Right renal pelvis (tissue), 4 donors: Measurements from ENCODE around the gene MPI. TPM values are rescaled to one million over a fixed set of nuclear protein-coding genes. Genes with fewer than 3 reads are reported as not detected.
"Not testable (repeated sequence)": the region's sequence is repeated elsewhere in the genome, so short reads cannot be mapped to it uniquely, and the experiment has no call there.

ENCODE experiments used
- DNase-seq, 4 donors: peaks; one replicate each; pipeline ENCODE4 v3.0.0-alpha.2; 2013; ENCODE audit warnings: low read depth in 4 of 4, low spot score in 3 of 4, missing footprints in 1 of 4
- polyA plus RNA-seq, 4 donors: library from polyadenylated mRNA; unstranded; fragments of 120-200 nt; gene quantifications; one replicate each; pipeline ENCODE4 v1.2.1, GENCODE V29; 2013; ENCODE audit not compliant: insufficient read length in 4 of 4

Gene MPI
- polyA plus RNA-seq, 4 donors: 50.2 to 70.2 (median 58.8) TPM

DNA sequence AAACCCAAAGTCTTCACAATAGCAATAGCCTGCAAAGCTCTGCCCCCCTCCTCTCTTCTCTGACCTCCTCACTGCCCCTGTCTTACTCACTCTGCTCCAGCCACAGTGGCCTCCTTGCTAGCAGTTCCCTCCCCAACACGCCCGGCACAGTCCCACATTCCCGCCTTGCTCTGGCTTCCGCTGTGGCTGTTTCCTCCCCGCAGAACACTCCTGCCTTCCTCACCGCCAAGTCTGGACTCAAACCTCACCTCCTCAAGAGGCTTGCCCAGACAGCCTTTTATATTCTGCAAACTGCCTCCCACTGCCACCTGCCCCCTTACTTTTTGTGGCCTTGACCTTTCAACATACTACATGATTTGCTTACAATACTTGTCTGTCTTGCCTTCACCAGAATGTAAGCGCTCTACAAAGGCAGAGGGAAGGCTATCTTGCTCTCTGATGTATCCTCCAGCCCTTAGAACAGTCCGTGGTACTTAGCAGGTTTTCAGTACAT is 406 bp upstream of the MPI start:
- DNase-seq: no peak

- DNase-seq: no peak
These were observed 771 bp downstream of the MPI start for GRCh38 chr15:74890665-74890960.

DNA sequence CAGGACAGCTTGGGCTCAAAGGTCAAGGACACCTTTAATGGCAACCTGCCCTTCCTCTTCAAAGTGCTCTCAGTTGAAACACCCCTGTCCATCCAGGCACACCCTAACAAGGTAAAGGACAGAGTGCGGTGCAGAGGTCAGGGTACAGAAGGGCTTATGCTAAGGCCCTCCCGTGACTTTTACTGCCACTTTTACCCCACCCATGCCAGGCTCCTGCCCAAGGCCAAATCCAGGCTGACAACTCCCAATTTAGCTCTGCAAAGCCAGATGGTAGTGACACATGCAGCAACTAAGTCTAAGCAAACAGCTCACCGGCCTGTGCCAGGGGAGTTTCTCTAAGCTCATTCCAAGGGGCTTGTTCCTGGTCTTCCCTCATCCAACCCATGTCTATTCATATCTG is 1.6 kb downstream of the MPI start:
- no peak for DNase-seq

GRCh38 chr15:74892313-74892712 is 2.5 kb downstream of the MPI start:
- DNase-seq: no peak

GRCh38 chr15:74892931-74893330 is 3.1 kb downstream of the MPI start:
- DNase-seq: no peak

GRCh38 chr15:74893627-74894026 is 3.8 kb downstream of the MPI start:
- DNase-seq: no peak

DNA sequence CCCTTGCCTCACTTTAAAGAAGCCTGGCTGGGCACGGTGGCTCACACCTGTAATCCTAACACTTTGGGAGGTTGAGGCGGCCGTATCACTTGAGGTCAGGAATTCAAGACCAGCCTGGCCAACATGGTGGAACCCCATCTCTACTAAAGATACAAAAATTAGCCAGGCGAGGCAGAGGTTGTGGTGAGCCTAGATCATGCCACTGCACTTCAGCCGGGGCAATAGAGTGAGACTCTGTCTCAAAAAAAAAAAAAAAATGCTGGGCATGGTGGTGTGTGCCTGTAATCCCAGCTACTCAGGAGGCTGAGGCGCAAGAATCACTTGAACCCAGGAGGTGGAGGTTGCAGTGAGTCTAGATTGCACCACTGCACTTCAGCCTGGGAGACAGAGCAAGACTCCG is 4.5 kb downstream of the MPI start:
- not testable (repeated sequence) for DNase-seq

GRCh38 chr15:74895830-74896229 is 6.0 kb downstream of the MPI start:
- DNase-seq: no peak

- DNase-seq: no peak
These were observed 6.5 kb downstream of the MPI start for GRCh38 chr15:74896316-74896715.

- no peak for DNase-seq
These were observed 7.5 kb downstream of the MPI start for GRCh38 chr15:74897300-74897701.

DNA sequence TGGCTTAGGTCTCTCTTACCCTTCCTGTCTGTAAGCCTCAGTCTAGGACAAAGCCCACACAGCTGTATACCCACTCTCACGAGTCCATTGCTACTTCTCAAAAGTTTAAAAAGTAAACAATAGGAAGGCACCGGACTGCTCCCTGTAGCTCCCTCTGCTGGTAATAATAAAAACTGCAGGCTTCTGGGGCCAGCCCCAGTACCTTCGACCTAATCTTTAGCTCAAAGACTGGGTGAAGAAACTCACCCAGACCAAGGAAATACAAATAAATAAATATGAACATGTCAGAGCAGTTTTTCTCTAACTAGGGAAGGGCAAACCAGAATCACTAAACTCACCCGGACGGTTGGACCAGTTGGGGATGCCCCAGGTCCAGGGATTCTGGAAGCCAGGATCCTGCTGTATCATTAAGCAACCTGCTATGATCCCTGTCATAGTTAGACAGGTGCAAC is 11.8 kb downstream of the MPI start:
- DNase-seq: peak in 3 of 4 donors; percentile 17 to 28 (median 24)

DNA sequence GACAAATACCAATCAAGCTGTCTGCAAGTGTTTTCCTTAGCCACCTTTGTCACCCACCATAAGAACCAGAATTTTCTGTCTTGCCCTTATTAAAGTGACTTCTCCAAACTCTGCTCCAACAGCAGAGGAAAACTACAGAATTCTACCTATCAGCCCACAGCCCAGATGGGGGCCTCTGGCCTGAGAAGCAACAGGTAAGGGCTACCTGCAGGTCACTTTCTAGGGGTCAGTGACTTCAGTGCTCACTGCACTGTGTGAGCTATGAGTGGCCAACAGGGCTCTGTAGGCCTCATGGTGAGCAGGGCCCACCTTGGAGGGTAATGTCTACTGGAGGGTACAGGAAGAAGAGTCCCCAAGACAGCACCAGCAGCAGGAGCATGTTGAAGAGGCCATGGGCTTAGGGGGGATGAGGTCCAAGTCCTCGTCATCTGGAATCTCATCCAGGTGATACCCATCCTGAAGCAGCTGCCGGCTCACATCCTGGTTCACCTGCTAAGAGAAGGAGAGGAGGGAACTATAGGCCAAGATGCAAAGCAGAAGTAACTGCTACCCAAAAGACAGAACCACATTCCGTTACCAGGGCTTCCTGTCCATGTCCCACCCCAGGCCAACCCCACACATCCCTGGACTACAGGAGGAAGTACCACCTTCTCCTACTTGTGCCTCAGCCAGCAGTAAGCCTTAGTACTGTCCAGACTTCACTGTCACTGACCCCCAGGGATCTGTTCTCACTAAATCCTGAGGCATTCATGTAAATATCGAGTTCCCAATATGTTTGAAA is 12.6 kb downstream of the MPI start:
- DNase-seq: no peak

GRCh38 chr15:74903676-74904075 is 13.8 kb downstream of the MPI start:
- no peak for DNase-seq

DNA sequence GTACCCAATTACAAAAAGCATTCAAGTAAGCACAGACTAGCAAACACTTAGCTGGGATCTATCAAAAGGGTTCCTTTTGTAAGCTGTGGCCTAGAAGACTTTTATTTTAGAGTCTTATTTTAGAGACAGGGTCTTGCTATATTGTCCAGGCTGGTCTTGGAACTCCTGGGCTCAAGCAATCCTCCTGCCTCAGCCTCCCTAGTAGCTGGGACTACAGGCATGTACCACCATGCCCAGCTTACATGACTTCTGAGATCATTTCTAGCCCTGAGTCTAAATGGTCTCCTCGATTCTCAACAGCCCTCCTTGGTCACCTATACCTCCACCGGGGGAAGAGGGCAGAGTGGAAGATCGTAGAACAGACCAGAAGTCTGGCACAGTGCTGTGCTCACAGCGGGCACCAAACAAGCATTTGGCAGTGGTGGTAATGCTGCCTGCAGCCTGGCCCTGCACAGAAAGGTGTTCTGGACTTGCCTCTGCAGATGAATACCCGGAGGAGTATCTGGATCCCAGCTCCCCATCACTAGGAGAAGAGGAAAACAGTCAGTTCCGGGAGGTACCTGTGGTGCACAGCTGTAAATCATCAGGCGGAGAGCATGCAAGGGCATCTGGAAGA is 14.5 kb downstream of the MPI start:
- DNase-seq: no peak

- DNase-seq: peak in 1 of 4 donors; percentile 8
These were observed 16.2 kb downstream of the MPI start for GRCh38 chr15:74906067-74906449.

DNA sequence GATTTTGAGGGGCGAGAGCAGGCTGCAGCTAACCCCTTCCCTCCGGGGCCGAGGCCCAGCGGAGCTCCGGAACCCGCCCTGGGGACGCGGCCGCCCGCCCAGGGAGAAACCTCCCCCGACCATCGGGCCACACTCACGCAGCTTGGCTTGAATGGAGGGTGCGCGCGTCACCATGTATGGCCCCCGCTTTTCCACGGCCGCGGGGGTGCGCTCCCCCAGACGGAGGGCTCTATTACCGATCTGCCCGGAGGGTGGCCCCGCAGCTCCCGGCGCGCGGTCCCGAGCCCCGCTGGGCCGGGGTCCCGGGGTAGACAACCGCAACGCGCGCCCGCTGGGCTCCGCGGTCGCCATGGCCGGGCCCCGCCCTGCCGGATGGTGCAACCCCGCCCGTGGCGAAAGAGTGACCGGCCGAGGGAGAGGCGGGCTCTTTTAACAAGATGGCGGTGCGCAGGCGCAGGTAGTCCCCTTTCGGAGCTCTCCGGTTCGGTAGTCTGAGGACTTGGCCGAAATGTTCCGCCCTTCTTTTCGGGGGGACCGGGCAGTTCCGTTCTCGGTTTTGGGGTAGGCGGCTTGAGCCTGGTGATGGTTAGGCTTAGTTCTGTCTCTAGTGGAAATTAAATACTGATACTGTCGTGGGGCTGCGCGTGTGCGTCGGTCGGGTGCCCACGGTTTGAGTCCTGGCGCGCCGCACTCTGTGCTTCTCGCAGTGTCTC is 16.8 kb downstream of the MPI start, which contains the start of gene FAM219B:
Gene FAM219B, minus strand, starts transcription at position 402 of the 713 bp plus-strand sequence. Its CDS starts 51 bp downstream, at position 351.
- DNase-seq: peak; percentile 77 to 85 (median 78)

- peak in 2 of 4 donors; percentile 5 to 8 for DNase-seq
These were observed 17.5 kb downstream of the MPI start for GRCh38 chr15:74907163-74907870.

- DNase-seq: no peak
These were observed 18.8 kb downstream of the MPI start for GRCh38 chr15:74908635-74909034.

- DNase-seq: no peak
These were observed 23.2 kb downstream of the MPI start for GRCh38 chr15:74913041-74913440.

DNA sequence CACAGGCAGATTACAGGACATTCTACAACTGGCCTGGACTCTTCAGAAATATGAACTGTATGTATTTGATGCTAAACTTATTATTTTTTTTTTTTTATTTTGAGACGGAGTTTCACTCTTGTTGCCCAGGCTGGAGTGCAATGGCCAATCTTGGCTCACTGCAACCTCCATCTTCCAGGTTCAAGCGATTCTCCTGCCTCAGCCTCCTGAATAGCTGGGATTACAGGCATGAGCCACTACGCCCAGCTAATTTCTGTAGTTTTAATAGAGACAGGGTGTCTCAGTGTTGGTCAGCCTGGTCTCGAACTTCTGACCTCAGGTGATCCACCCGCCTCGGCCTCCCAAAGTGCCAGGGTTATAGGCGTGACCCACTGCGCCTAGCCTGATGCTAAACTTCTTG is 24.0 kb downstream of the MPI start:
- DNase-seq: not testable (repeated sequence)

GRCh38 chr15:74917676-74918075 is 27.8 kb downstream of the MPI start:
- no peak for DNase-seq
